SK-N-DZ (cell line): ENCODE measurements around the gene CALY.
A peak's percentile ranks its signal among the peaks of the same experiment; 100 is the strongest.
"Not testable (repeated sequence)": the region's sequence is repeated elsewhere in the genome, so short reads cannot be mapped to it uniquely, and the experiment has no call there.

ENCODE experiments used
- DNase-seq: peaks from one replicate; pipeline ENCODE4 v3.0.0-alpha.2; 2015; ENCODE audit warnings: low spot score

CALY gene

DNA sequence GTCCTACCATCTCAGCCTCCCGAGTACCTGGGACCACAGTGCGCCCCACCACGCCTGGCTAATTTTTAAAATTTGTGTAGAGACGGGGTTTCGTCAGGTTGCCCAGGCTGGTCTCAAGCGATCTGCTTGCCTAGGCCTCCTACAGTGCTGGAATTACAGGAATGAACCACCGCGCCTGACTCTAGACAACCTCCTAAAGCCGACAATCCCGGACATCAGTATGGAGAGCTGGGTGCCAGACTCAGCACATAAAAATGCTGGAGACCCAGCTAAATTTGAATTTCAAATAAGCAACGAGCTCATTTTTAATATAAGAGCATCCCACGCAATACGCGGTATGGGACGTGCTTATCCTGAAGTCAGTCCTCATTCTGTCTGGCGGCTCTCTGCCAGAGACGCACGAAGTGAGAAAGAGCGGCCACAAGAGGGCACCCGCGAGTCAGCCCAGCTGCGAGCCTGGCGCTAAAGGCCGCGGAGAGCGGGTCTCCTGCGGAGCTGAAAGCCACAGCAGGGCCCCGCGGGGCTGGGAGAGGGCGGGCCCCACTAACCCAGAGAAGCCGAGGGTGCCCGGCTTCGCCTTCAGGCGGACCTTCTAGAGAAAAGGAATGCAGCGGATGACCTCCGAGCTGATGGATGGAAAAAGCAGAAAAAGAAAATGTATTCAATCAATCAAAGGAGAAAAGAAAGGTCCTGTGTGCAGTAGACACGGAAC is 7.0 kb downstream of the CALY start:
- peak; percentile 86 for DNase-seq

DNA sequence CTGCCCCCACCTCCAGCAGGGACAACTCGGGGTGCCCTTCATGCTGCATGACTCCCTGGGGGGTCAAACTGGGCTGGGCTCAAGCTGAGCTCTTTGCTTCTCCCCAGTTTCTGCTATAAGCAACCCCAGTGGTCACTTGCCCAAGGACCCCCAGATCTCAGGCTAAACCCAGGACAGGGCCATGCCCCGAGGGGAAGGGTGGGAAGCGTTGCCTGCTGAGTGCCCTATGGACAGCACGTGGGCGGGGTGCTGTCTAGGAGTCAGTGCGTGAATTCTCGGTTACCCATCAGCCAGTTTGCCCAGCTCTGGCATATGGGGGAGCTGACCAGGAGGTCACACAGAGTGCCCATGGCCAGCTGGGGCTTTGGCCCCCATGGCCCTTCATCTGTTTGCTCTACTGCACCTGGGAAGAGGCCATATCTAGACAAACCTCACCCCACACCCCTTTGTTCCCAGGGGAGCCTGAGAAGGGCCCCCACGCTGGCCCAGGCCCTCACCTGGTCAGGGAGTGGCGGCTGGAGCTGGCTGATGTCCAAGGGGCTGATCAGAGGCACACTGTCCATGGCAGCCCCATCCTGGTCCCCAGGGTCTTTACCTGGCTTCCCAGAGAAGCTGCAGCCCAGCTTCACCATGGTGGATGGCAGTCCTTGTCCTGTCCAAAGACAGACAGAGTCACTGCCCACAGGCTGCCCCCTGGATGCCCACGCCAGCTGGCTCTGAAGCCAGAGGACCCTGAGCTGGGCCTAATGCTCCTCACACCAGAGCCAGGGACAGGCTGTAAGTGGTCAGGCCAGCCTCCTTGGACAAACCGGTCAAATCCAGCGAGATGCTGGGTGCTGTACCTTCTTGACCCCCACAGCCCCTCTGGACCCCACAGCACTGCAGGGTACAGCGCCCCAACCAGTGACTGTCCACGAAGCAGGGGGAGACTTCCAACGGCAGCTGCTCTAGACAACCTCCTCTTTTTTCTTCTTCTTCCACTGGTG is 8.0 kb downstream of the CALY start:
- DNase-seq: no peak

DNA sequence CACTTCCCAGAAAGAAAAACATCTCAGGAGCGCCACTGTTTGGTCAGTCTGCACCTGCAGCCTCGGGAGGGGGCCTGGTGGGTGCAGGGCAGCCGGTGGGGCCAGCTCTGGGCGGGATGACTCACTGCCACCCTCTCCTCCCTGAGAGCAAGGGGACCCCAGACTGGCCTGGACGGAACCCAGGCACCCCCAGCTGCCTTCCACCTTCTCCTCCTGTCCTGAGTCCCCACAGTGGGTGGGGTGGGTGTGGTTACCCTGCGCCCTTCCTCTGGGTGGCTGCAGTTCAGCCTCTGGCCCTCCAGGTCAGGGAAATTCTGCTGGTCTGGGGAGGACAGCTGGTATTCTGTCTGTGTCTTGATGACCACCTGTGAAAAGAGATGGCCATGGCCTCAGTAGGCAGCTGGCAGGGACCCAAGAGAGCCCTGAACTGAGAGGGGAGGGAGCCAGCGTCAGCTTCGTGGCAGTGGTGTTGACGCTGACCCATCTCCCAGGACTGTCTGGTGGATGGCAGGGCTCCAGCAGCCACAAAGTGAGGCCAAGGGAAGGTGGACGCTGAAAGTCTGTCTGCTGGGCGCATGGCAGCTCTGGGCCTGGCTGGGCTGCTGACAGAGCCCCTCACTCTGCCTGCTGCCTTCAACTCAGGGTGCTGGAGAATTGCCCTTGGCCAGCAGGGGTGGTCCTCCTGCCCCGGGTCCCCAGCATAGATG is 8.9 kb downstream of the CALY start:
- no peak for DNase-seq

DNA sequence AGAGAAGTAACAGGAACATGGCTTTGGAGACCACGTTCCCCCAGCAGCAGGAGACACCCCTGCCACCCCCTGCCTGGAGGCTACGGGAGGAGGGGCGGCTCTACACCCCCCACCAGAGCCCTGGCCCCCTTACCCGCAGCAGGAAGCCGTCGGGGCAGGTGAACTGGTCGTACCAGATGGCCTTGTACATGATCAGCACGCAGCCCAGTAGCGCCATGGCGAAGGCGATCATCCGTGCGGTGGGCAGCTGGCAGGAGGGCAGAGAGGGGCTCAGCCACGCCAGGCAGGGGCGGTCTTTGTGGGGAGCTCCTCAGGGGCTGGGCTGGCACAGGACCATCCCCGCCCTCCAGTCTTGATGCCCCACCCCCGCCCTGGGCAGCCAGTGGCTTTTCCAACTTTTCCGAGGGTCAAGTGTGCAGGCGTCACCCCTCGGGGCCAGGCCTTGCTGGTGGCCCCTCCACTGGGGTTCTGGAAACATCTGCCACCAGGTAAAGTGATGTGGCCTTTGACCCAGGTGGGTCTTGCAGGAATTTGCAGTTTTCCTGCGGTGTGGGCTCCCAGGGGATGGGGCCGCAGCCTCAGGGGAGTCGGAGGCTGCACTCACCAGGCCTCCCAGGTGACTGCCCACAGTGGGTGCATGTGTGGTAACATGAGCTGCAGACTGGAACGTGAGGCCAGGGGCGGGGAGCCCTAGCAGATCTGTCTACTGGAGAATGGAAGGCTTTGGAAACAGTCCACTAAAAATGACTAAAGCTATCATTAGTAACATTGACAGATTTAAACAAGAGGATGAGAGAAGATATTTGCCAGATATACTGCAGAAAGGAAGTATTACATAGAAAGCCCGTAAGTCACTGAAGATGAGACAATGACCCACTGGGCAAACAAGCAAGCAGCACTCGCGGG is 9.7 kb downstream of the CALY start:
- DNase-seq: no peak

DNA sequence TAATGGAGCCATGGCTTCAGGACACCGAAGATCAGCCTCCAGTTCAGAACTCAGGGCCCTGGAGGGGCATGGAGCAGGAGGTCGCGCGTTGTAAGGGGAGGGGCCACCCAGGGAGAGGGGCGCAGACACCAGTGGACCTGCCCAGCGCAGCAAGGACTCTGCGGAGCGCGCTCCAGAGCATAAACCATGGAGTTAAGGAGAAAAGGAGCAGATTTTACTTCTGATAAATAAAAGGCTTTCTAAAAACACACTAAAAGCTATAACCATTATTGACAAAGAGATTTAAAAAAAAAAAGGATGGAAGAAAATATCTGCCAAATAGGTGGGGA is 10.5 kb downstream of the CALY start:
- DNase-seq: peak; percentile 67

DNA sequence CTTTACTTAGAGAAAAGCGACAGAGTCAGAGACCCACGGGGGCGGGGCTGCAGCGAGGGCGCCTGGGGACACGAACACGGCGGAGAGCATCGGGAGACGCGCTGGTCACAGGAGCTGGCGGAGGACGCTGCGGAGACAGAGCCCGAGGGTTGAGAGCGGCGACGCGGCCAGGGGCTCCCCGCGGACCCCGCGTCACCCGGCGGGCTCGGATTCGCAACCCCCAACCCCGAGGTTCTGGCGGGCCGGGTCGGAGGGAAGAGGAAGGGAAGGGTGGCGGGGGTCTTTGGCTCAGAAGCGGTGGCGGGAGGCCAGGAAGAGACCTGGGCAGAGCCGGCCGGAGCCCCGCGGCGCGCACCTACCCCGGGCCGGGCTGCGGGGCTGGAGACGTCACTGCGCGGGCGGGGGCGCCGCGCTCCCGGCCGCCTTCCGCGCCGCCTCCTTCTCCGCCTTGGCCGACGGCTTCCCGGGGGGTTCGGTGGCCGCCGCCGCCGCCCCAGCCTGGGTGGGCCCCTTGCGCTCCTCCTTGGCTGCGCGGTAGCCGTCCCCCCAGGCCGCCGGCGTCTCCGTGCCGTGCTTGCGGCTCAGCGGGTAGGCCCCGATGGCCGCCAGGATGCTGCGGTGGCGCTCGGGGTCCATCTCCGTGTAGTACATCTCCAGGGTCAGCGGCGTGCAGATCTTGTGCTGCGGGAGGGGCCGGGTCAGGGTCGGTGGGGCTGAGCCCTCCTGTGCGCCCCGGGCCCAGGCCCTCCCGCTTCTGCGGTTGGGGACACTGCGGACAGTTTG is 11.1 kb downstream of the CALY start:
- peak; percentile 52 for DNase-seq

DNA sequence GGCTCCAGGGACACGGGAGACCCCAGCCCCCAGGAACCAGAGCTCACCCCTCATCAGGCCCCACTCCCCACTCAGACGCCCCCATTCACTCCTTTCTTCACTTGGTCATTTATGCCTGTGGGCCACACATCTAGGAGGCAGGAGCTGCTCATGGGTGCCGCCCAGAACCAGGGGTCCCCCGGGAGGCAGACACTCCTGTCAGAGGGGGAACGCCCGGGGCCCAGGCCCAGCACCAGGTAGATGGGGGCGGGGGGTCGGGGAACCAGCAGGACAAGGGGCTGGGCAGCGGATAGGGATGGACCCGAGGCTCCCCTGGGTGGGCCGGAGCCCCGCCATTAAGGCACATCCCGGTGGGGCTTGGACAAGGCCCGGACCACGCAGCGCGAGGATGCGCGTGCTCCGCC is 11.8 kb downstream of the CALY start:
- DNase-seq: no peak

DNA sequence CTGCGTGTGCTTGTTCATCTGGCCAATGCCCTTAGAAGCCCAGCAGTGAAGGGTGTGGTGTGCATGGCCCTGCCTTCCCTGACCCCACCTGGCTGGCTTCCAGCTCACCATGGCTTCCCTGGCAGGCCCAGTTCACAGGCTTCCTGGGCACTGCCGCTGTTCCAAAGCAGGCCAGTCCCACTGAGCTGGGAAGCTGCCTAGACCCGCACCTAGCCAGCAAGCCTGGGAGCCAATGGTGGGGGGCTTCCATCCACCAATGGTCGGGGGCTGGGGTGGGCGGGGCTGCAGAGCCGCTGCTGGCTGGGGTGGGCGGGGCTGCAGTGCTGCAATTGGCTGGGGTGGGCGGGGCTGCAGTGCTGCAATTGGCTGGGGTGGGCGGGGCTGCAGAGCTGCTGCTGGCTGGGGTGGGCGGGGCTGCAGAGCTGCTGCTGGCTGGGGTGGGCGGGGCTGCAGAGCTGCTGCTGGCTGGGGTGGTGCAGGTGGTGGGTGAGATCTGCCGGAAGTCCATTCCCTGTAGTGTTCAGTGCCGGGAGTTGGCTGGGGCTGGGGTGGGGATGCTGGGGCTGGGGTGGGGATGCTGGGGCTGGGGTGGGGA is 12.4 kb downstream of the CALY start:
- peak; percentile 87 for DNase-seq

DNA sequence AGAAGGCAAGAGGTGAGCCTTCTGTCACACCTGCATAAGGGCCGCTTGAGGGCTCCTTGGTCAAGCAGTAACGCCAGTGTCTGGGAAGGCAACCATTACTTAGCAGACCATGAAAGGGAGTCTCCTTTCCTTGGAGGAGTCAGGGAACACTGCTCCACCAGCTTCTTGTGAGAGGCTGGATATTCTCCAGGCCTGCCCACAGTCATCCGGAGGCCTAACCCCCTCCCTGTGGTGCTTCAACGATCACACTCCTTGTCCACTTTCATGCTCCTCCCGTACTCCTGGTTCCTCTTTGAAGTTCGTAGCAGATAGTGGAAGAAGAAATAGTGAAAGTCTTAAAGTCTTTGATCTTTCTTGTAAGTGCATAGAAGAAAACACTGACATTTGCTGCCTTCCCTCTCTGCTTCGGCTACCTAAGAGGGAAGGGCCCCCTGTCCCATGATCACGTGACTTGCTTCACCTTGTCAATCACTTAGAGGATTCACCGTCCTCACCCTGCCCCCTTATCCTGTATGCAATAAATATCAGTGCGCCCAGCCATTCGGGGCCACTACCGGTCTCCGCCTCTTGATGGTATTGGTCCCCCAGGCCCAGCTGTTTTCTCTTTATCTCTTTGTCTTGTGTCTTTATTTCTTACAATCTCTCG is 14.5 kb downstream of the CALY start:
- not testable (repeated sequence) for DNase-seq

DNA sequence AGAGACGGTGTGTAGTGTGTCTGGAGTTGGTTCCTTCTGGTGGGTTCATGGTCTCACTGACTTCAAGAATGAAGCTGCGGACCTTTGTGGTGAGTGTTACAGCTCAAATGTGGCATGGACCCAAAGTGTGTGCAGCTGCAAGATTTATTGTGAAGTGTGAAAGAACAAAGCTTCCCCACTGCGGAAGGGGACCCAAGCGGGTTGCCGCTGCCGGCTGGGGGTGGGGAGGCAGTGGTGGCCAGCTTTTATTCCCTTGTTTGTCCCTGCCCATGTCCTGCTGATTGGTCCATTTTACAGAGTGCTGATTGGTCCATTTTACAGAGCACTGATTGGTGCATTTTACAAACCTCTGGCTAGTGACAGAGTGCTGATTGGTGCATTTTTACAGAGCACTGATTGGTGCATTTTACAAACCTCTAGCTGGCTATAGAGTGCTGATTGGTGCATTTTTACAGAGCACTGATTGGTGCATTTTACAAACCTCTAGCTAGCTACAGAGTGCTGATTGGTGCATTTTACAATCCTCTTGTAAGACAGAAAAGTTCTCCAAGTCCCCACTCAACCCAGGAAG is 15.8 kb downstream of the CALY start:
- not testable (repeated sequence) for DNase-seq

DNA sequence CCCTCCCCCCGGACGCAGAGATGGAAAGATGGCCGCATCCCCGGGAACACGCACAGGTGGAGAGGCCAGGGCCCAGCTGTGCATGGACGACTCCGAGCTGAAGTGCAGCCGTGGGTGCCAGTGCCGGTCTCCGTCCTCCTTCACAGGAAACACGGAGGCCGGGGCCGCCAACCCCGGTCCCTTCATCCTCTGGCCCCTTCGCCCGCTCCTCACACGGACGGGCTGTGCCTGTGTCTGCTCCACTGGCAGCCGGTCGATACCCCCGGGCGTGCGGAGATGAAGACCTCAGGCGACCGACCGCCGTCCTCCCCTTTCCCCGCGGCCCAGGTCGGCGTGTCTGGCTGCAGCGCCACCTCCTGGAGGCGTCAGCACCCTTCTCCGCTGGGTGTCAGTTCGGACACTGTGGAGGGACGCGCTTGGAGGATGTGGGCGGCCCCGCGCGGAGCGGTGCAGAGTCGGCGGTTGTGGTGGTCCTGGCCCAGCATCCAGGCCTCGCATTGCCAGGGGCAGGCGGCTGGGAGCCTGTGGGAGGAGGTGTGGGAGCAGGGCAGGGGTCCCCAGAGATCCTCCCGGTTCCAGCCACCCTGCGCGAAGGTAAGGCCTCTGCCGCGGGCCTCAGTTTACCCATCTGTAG is 18.1 kb downstream of the CALY start:
- peak; percentile 84 for DNase-seq

DNA sequence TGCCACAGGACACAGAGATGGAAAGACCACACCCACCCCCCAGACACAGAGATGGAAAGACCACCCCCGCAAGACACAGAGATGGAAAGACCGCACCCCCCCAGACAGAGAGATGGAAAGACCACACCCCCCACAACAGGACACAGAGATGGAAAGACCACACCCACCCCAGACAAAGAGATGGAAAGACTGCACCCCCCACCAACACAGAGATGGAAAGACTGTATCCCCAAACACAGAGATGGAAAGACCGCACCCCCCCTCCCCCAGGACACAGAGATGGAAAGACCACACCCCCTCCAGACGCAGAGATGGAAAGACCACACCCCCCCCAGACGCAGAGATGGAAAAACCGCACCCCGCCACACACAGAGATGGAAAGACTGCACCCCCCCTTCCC is 20.0 kb downstream of the CALY start:
- no peak for DNase-seq

DNA sequence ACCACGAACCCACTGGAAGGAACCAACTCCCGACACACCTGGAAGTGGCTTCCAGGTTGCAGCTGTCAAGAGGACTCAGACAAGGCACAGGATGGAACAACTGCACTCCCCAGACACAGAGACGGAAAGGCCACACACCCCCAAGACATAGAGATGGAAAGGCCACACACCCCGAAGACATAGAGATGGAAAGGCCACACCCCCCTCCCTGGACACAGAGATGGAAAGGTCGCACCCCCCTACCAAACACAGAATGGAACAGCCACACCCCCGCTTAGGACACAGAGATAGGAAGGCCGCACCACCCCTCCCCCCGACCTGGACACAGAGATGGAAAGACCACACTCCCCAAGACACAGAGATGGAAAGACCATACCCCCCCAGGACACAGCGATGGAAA is 20.4 kb downstream of the CALY start:
- DNase-seq: no peak

DNA sequence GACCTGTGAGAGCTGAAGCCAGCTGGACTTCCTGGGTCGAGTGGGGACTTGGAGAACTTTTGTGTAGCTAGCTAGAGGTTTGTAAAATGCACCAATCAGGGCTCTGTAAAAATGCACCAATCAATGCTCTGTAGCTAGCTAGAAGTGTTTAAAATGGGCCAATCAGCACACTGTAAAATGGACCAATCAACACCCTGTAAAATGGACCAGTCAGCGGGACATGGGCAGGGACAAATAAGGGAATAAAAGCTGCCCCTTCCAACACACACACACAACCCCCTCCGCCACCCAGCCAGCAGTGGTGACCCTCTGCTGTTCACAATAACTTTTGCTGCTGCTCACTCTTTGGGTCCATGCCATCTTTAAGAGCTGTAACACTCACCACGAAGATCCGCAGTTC is 20.8 kb downstream of the CALY start:
- no peak for DNase-seq

DNA sequence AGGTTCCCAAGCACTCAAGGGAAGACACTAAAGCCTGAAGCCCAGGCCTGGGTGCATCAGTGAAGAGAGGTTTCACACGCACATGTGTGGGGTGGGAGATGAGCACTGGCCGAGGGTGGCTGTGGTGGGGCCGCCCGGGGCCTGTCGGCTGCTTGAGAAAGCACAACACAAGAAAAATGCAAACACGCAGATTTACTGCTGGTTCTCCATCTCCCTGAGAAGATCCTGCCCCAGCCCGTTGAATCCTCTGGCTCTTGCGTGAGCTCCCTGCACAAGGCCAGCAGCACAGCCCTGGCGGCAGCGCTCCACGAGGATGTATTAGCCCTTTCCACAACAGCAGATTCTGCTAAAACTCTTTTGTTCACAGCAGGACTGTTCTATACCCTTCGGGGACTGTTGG is 21.8 kb downstream of the CALY start:
- DNase-seq: no peak

DNA sequence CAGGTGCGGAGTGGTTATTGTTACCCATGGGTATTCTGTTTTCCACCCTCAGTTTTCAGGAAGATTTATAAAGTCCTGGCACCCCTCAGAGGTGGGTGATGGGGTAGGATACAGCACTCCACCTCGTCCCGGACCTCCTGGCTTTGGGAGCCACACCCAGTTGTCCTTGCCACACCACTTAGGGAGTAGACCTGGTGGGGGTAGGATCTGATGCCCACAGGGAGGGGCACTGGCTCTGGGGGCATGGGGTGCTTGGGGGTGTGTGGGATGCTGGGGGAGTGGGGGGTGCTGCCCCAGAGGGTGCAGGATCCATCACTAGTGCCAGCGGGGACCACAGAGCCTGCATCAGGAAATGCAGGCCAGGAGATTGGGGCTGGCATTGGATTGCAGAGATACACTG is 23.5 kb downstream of the CALY start:
- DNase-seq: no peak

DNA sequence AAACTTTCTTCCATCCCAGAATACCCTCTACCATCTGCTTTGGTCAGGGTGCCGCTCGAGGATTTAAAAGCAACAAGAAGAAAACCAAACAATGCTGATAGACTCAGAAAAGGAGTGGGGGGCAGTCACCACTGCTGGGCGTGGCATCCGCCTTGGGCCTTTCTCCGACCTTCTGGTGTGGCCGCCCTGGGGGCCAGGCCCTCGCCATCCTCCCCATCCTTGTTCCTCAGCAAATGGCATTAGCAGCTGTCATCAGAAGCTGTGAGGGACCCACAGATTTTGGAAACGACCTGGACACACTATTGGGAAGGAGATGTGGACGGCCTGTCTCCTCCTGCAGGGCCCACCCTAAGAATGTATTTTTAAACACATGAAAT is 23.9 kb downstream of the CALY start:
- DNase-seq: no peak

DNA sequence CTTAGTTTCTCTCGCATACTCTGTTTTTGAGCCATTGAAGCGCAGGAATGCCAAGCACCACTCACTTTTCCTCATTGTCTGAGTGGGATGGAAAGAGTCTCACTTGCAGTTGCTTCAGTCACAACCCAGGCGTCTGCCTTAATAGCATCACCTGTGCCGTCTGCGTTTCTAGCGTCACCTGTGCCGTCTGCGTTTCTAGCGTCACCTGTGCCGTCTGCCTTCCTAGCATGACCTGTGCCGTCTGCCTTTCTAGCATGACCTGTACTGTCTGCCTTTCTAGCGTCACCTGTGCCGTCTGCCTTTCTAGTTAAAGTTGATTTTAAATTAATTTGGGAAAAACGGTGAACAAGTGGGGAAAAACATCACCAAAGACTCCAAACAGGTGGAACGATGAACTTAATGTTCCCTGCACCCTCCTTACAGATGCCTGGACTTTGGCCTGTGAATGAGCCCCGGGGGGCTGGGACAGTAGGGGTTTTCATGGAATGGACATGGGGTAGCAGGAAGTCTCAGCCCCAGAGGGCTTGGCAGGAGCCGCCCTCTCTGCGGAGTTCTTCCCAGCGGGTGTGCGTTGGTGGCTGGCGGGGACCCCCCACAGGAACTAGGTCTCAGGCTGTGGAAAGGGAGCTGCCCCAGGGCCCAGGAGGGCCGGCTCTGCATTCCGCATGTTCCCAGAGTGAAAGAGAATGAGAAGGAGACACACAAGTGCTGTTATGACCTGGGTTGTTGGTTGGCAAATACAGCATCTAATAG is 24.5 kb downstream of the CALY start:
- no peak for DNase-seq
